Measurements from ENCODE around the gene AKR1B15. TPM values are rescaled to one million over a fixed set of nuclear protein-coding genes. Genes with fewer than 3 reads are reported as not detected.
"Not testable (repeated sequence)": the region's sequence is repeated elsewhere in the genome, so short reads cannot be mapped to it uniquely, and the experiment has no call there.

AKR1B15 gene
- total RNA-seq, 1 donor from 2014 or later: not detected

- Mint-ChIP-seq H3K27ac (no peak overlapping the region), H3K36me3 (ENCODE audit: low read depth) (no peaks in the 10 kb centered on the region), H3K27me3 (peaks cover 8% of the 10 kb centered on the region), H3K4me3 (no peak overlapping the region), H3K4me1 (no peaks in the 10 kb centered on the region), H3K9me3 (no peaks in the 10 kb centered on the region)
- ATAC-seq (ENCODE audit: low read depth) (no peak), DNase-seq (no peak)
- ChIA-PET CTCF (no interaction called here), POLR2A (no interaction called here)
- TF ChIP-seq, protein P1, sequence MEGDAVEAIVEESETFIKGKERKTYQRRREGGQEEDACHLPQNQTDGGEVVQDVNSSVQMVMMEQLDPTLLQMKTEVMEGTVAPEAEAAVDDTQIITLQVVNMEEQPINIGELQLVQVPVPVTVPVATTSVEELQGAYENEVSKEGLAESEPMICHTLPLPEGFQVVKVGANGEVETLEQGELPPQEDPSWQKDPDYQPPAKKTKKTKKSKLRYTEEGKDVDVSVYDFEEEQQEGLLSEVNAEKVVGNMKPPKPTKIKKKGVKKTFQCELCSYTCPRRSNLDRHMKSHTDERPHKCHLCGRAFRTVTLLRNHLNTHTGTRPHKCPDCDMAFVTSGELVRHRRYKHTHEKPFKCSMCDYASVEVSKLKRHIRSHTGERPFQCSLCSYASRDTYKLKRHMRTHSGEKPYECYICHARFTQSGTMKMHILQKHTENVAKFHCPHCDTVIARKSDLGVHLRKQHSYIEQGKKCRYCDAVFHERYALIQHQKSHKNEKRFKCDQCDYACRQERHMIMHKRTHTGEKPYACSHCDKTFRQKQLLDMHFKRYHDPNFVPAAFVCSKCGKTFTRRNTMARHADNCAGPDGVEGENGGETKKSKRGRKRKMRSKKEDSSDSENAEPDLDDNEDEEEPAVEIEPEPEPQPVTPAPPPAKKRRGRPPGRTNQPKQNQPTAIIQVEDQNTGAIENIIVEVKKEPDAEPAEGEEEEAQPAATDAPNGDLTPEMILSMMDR (IDR thresholded peaks at IDR 0.05): no peak
- intact Hi-C loops (cut with micrococcal nuclease): no loop called here
Measured at GRCh38 chr7:134554417-134554966, 5.6 kb downstream of the AKR1B15 start.

GRCh38 chr7:134557391-134557790, 8.5 kb downstream of the AKR1B15 start:
- no peak for ATAC-seq (ENCODE audit: low read depth)
- CTCF ChIA-PET: interaction anchor here (1.0 kb wide), 1 partner anchor 125 kb away, joined by 4 read pairs; no protein-coding TSS in a partner anchor
- TF ChIP-seq, protein P1 (IDR thresholded peaks at IDR 0.05): no peak
- peaks cover 3% of the 10 kb centered on the region for H3K4me1 Mint-ChIP-seq
- DNase-seq: no peak
- peaks cover 5% of the 10 kb centered on the region for H3K27me3 Mint-ChIP-seq
- intact Hi-C loops (cut with micrococcal nuclease): no loop called here
- no peak overlapping the region for H3K4me3 Mint-ChIP-seq
- no peaks in the 10 kb centered on the region for H3K36me3 Mint-ChIP-seq (ENCODE audit: low read depth)
- no peak overlapping the region for H3K27ac Mint-ChIP-seq
- POLR2A ChIA-PET: no interaction called here
- peaks cover under 1% of the 10 kb centered on the region for H3K9me3 Mint-ChIP-seq

- ATAC-seq (ENCODE audit: low read depth): no peak
- no peak overlapping the region for H3K4me3 Mint-ChIP-seq
- intact Hi-C loops (cut with micrococcal nuclease): no loop called here
- H3K4me1 Mint-ChIP-seq: peaks cover 3% of the 10 kb centered on the region
- no peaks in the 10 kb centered on the region for H3K36me3 Mint-ChIP-seq (ENCODE audit: low read depth)
- no peak overlapping the region for H3K27ac Mint-ChIP-seq
- no peak for DNase-seq
- ChIA-PET POLR2A (no interaction called here), CTCF (no interaction called here)
- H3K9me3 Mint-ChIP-seq: peaks cover 6% of the 10 kb centered on the region
- peaks cover 2% of the 10 kb centered on the region for H3K27me3 Mint-ChIP-seq
- TF ChIP-seq, protein P1 (IDR thresholded peaks at IDR 0.05): no peak
Measured at GRCh38 chr7:134558370-134558769, 9.5 kb downstream of the AKR1B15 start.

DNA sequence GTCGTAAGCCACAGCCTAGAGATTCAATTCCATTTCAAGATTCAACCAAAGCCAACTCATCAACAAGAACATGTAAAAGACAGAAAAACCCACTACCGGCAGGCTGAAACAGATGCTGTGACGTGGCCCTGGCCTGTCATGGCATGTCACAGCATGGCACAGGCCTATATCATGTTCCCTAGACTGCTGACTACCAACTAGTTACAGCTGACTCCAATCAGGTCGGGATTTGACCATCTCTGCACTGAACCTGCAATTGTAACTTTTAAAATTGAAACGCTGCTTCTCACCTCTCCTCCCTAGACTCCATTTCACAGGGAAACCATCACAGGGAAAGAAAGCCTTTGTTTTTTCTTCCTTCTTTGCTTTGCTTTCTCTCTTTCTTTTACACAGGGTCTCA, 12.7 kb downstream of the AKR1B15 start:
- H3K27ac Mint-ChIP-seq; H3K9me3 Mint-ChIP-seq; CTCF ChIA-PET; H3K36me3 Mint-ChIP-seq (ENCODE audit: low read depth); intact Hi-C loops (cut with micrococcal nuclease); DNase-seq; POLR2A ChIA-PET; H3K4me3 Mint-ChIP-seq; H3K4me1 Mint-ChIP-seq; ATAC-seq (ENCODE audit: low read depth): not testable (repeated sequence)
- peaks cover 12% of the 10 kb centered on the region for H3K27me3 Mint-ChIP-seq

- TF ChIP-seq, protein P1 (IDR thresholded peaks at IDR 0.05): no peak
- DNase-seq: no peak
- Mint-ChIP-seq H3K4me1 (peaks cover 3% of the 10 kb centered on the region), H3K36me3 (ENCODE audit: low read depth) (no peaks in the 10 kb centered on the region), H3K9me3 (peaks cover 6% of the 10 kb centered on the region), H3K27me3 (peaks cover 12% of the 10 kb centered on the region), H3K27ac (no peak overlapping the region), H3K4me3 (no peak overlapping the region)
- intact Hi-C loops (cut with micrococcal nuclease): no loop called here
- no peak for ATAC-seq (ENCODE audit: low read depth)
- ChIA-PET CTCF (interaction anchor here (0.6 kb wide), 1 partner anchor 812 kb away, joined by 3 read pairs; no protein-coding TSS in a partner anchor), POLR2A (no interaction called here)
Measured at GRCh38 chr7:134562136-134562535, 13.2 kb downstream of the AKR1B15 start.

DNA sequence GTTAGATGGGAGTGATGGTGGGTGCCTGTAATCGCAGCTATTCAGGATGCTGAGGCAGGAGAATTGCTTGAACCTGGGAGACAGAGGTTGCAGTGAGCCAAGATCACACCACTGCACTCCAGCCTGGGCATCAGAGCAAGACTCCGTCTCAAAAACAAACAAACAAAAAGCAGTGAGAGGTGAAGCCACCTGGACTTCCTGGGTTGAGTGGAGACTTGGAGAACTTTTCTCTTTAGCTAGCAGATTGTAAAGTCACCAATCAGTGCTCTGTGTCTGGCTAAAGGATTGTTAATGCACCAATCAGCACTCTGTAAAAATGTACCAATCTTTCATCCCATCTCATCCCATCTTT, 14.5 kb downstream of the AKR1B15 start:
- H3K9me3 Mint-ChIP-seq: not testable (repeated sequence)

More for the DNA sequence above, 14.5 kb downstream of the AKR1B15 start:
- H3K4me3 Mint-ChIP-seq; ATAC-seq (ENCODE audit: low read depth); DNase-seq; H3K36me3 Mint-ChIP-seq (ENCODE audit: low read depth); intact Hi-C loops (cut with micrococcal nuclease); POLR2A ChIA-PET; H3K4me1 Mint-ChIP-seq; CTCF ChIA-PET; H3K27ac Mint-ChIP-seq: not testable (repeated sequence)
- H3K27me3 Mint-ChIP-seq: peaks cover 12% of the 10 kb centered on the region

Data from activated B cell treated with CpG ODN at 0.5 μM for 24 hours (primary cell).